Mesodermal cell (in vitro differentiated cells): ENCODE results near the gene CACNB2.
"Not testable (repeated sequence)": the region's sequence is repeated elsewhere in the genome, so short reads cannot be mapped to it uniquely, and the experiment has no call there.

Source experiments
- H3K27ac ChIP-seq: 2 replicates; pipeline ENCODE4 v1.7.0; 2013; ENCODE audit warnings: mild to moderate bottlenecking, low read depth, low read length, moderate library complexity; ENCODE audit not compliant: severe bottlenecking
- H3K36me3 ChIP-seq: 2 replicates; pipeline ENCODE4 v1.7.1; 2013; ENCODE audit warnings: mild to moderate bottlenecking, low read length, moderate library complexity; ENCODE audit not compliant: control insufficient read depth, insufficient read depth
- H3K4me1 ChIP-seq: one replicate; pipeline ENCODE4 v1.7.1; 2013; ENCODE audit warnings: mild to moderate bottlenecking, low read length; ENCODE audit not compliant: insufficient read depth, control insufficient read depth, poor library complexity, severe bottlenecking
- H3K4me3 ChIP-seq: 2 replicates; pipeline ENCODE4 v1.7.0; 2013; ENCODE audit warnings: low read length, control low read depth, mild to moderate bottlenecking; ENCODE audit not compliant: insufficient read depth, poor library complexity, severe bottlenecking; ENCODE audit errors: extremely low read depth
- H3K9me3 ChIP-seq: 2 replicates; pipeline ENCODE4 v1.7.1; 2013; ENCODE audit warnings: mild to moderate bottlenecking, low read length, moderate library complexity; ENCODE audit not compliant: control insufficient read depth
- WGBS, 2 experiments: methylation state at CpG; one replicate each; pipeline ENCODE4 v1.1.5; 2013; ENCODE audit warnings: missing lambda C conversion rate in 2 of 2; ENCODE audit not compliant: insufficient coverage in 2 of 2; 5-methylcytosine and 5-hydroxymethylcytosine counted together

The CACNB2 gene

GRCh38 chr10:18419945-18420344, 279.7 kb downstream of the CACNB2 start:
- no peaks in the 10 kb centered on the region for H3K9me3 ChIP-seq
- 88% methylated on average over 2 of the region's 2 CpGs; no CpG with 5 or more reads in 1 of the 2 experiments for WGBS, 2 experiments
- no peaks in the 10 kb centered on the region for H3K36me3 ChIP-seq
- H3K4me1 ChIP-seq: no peaks in the 10 kb centered on the region
- H3K27ac ChIP-seq: no peak overlapping the region
- H3K4me3 ChIP-seq: no peak overlapping the region

- Histone ChIP-seq H3K27ac (no peak overlapping the region), H3K4me3 (no peak overlapping the region), H3K36me3 (no peaks in the 10 kb centered on the region), H3K9me3 (no peaks in the 10 kb centered on the region), H3K4me1 (no peaks in the 10 kb centered on the region)
- 92 to 96% methylated on average over 4 of the region's 7 CpGs for WGBS, 2 experiments
Measured at GRCh38 chr10:18421726-18422293, 281.6 kb downstream of the CACNB2 start.

GRCh38 chr10:18423058-18423637, 282.9 kb downstream of the CACNB2 start:
- H3K4me3 ChIP-seq: no peak overlapping the region
- no peaks in the 10 kb centered on the region for H3K4me1 ChIP-seq
- no peak overlapping the region for H3K27ac ChIP-seq
- 67 to 75% methylated on average over 2 of the region's 4 CpGs for WGBS, 2 experiments
- no peaks in the 10 kb centered on the region for H3K9me3 ChIP-seq
- H3K36me3 ChIP-seq: no peaks in the 10 kb centered on the region

- Histone ChIP-seq H3K4me1 (no peaks in the 10 kb centered on the region), H3K4me3 (no peak overlapping the region), H3K9me3 (no peaks in the 10 kb centered on the region), H3K27ac (no peak overlapping the region), H3K36me3 (no peaks in the 10 kb centered on the region)
- 43 to 52% methylated on average over 5 to 6 of the region's 8 CpGs for WGBS, 2 experiments
Measured at GRCh38 chr10:18424200-18424599, 284.0 kb downstream of the CACNB2 start.

GRCh38 chr10:18429335-18429734, 289.1 kb downstream of the CACNB2 start:
- no peaks in the 10 kb centered on the region for H3K4me1 ChIP-seq
- no peak overlapping the region for H3K4me3 ChIP-seq
- WGBS, 2 experiments: 100% methylated on average over 1 of the region's 3 CpGs; no CpG with 5 or more reads in 1 of the 2 experiments
- H3K9me3 ChIP-seq: no peaks in the 10 kb centered on the region
- H3K27ac ChIP-seq: no peak overlapping the region
- no peaks in the 10 kb centered on the region for H3K36me3 ChIP-seq

- H3K27ac ChIP-seq: no peak overlapping the region
- no CpG with 5 or more reads among the region's 1 CpG for WGBS, 2 experiments
- H3K4me3 ChIP-seq: no peak overlapping the region
- H3K4me1 ChIP-seq: no peaks in the 10 kb centered on the region
- no peaks in the 10 kb centered on the region for H3K9me3 ChIP-seq
- H3K36me3 ChIP-seq: no peaks in the 10 kb centered on the region
Measured at GRCh38 chr10:18436902-18437301, 296.7 kb downstream of the CACNB2 start.

- H3K4me1 ChIP-seq: no peaks in the 10 kb centered on the region
- WGBS, 2 experiments: 76 to 88% methylated on average over 3 to 5 of the region's 5 CpGs
- H3K4me3 ChIP-seq: no peak overlapping the region
- H3K36me3 ChIP-seq: no peaks in the 10 kb centered on the region
- H3K9me3 ChIP-seq: no peaks in the 10 kb centered on the region
- H3K27ac ChIP-seq: no peak overlapping the region
Measured at GRCh38 chr10:18437486-18437885, 297.3 kb downstream of the CACNB2 start.

- WGBS, 2 experiments: 91 to 93% methylated on average over 11 of the region's 17 CpGs
- no peaks in the 10 kb centered on the region for H3K4me1 ChIP-seq
- no peaks in the 10 kb centered on the region for H3K9me3 ChIP-seq
- H3K4me3 ChIP-seq: no peak overlapping the region
- no peak overlapping the region for H3K27ac ChIP-seq
- H3K36me3 ChIP-seq: no peaks in the 10 kb centered on the region
Measured at GRCh38 chr10:18438361-18439126, 298.3 kb downstream of the CACNB2 start.

- WGBS, 2 experiments: 94 to 100% methylated on average over 2 of the region's 4 CpGs
- no peaks in the 10 kb centered on the region for H3K9me3 ChIP-seq
- H3K4me3 ChIP-seq: no peak overlapping the region
- no peak overlapping the region for H3K27ac ChIP-seq
- no peaks in the 10 kb centered on the region for H3K4me1 ChIP-seq
- no peaks in the 10 kb centered on the region for H3K36me3 ChIP-seq
Measured at GRCh38 chr10:18439601-18440000, 299.4 kb downstream of the CACNB2 start.

GRCh38 chr10:18445635-18446034, 305.4 kb downstream of the CACNB2 start:
- not testable (repeated sequence) for H3K36me3 ChIP-seq, H3K27ac ChIP-seq, H3K9me3 ChIP-seq, H3K4me1 ChIP-seq, H3K4me3 ChIP-seq
- 78 to 89% methylated on average over 4 to 6 of the region's 6 CpGs for WGBS, 2 experiments

- H3K27ac ChIP-seq: no peak overlapping the region
- no peaks in the 10 kb centered on the region for H3K4me1 ChIP-seq
- no peaks in the 10 kb centered on the region for H3K9me3 ChIP-seq
- H3K4me3 ChIP-seq: no peak overlapping the region
- no peaks in the 10 kb centered on the region for H3K36me3 ChIP-seq
Measured at GRCh38 chr10:18446205-18446604, 306.0 kb downstream of the CACNB2 start.
